Peyer's patch (tissue), 4 donors: ENCODE data around the gene PELI1. TPM values are rescaled to one million over a fixed set of nuclear protein-coding genes. Genes with fewer than 3 reads are reported as not detected.
"Not testable (repeated sequence)": the region's sequence is repeated elsewhere in the genome, so short reads cannot be mapped to it uniquely, and the experiment has no call there.

Source experiments
- DNase-seq, 3 donors: peaks; one replicate each; pipeline ENCODE4 v3.0.0-alpha.2; 2017 to 2019
- H3K27ac ChIP-seq, 4 donors: fragments of 200-600 bp; sonication (generic); one replicate each; pipeline ENCODE4 v1.5.1; 2016 to 2019
- H3K27me3 ChIP-seq, 2 donors: fragments of 200-600 bp; sonication (generic); one replicate each; pipeline ENCODE4 v1.5.1; 2019
- H3K36me3 ChIP-seq, 3 donors: fragments of 200-600 bp; sonication (generic); one replicate each; pipeline ENCODE4 v1.5.1; 2016 to 2019
- H3K4me1 ChIP-seq, 4 donors: fragments of 200-600 bp; sonication (generic); one replicate each; pipeline ENCODE4 v1.5.1; 2016 to 2019
- H3K4me3 ChIP-seq, 4 donors: fragments of 200-600 bp; sonication (generic); 1 replicate in 3 of 4; 2 replicates in 1 of 4; pipeline ENCODE4 v1.5.1; 2016 to 2019; ENCODE audit warnings: mild to moderate bottlenecking in 1 of 4
- H3K9me3 ChIP-seq, 4 donors: fragments of 200-600 bp; sonication (generic); one replicate each; pipeline ENCODE4 v1.5.1; 2016 to 2019; ENCODE audit warnings: mild to moderate bottlenecking in 1 of 4
- CTCF ChIP-seq, 6 experiments: fragments of 450-650 bp in 4 of 6; fragments of 200-600 bp in 2 of 6; sonication (generic) in 1 of 6; IDR thresholded peaks; one replicate each; pipeline ENCODE4 v1.5.1; 2017 to 2019; ENCODE audit warnings: antibody characterized with exemption in 6 of 6, mild to moderate bottlenecking in 3 of 6, moderate library complexity in 1 of 6
- POLR2A ChIP-seq, 2 donors: fragments of 450-650 bp; IDR thresholded peaks; one replicate each; pipeline ENCODE4 v1.5.1; 2017; ENCODE audit warnings: antibody characterized with exemption in 2 of 2, mild to moderate bottlenecking in 2 of 2, moderate library complexity in 2 of 2
- total RNA-seq, 4 donors: library from RNA; depleted of rRNA; stranded (reverse); fragments of >200 nt; gene quantifications; one replicate each; pipeline ENCODE4 v1.1.0, GENCODE V29; 2016

The PELI1 gene
- total RNA-seq, 4 donors from 2014 or later, result 22.3 to 45.7 (median 40.2) TPM

- not testable (repeated sequence) for H3K9me3 ChIP-seq
- peak overlapping the region in 3 of 4 donors; percentile 27 to 81 (median 70) for H3K27ac ChIP-seq
- peak in 1 of 3 donors; percentile 70 for DNase-seq
These were observed 67.4 kb downstream of the PELI1 start for GRCh38 chr2:64076828-64077227.

GRCh38 chr2:64074616-64075015 is 69.6 kb downstream of the PELI1 start:
- H3K27me3 ChIP-seq, H3K9me3 ChIP-seq, H3K36me3 ChIP-seq, H3K4me3 ChIP-seq, DNase-seq, H3K4me1 ChIP-seq: not testable (repeated sequence)
- peak overlapping the region in 2 of 4 donors; percentile 22 to 81 for H3K27ac ChIP-seq

More at GRCh38 chr2:64076828-64077227, 67.4 kb downstream of the PELI1 start:
- H3K4me3 ChIP-seq, H3K36me3 ChIP-seq, H3K4me1 ChIP-seq, H3K27me3 ChIP-seq: not testable (repeated sequence)
- TF ChIP-seq POLR2A (IDR thresholded peaks at IDR 0.05), result peak in 1 of 2 donors; percentile 28

GRCh38 chr2:64067326-64067725 is 76.9 kb downstream of the PELI1 start:
- Histone ChIP-seq H3K36me3 (no peaks in the 10 kb centered on the region), H3K27ac (no peak overlapping the region), H3K4me3 (no peak overlapping the region), H3K27me3 (no peaks in the 10 kb centered on the region), H3K4me1 (no peaks in the 10 kb centered on the region), H3K9me3 (no peaks in the 10 kb centered on the region)
- TF ChIP-seq POLR2A (IDR thresholded peaks at IDR 0.05) (no peak), CTCF (IDR thresholded peaks at IDR 0.05) (no peak)
- DNase-seq, result no peak

- TF ChIP-seq CTCF (IDR thresholded peaks at IDR 0.05) (no peak), POLR2A (IDR thresholded peaks at IDR 0.05) (no peak)
- no peak overlapping the region for H3K4me3 ChIP-seq
- no peaks in the 10 kb centered on the region for H3K4me1 ChIP-seq
- DNase-seq, result no peak
- H3K9me3 ChIP-seq, result no peaks in the 10 kb centered on the region
- no peaks in the 10 kb centered on the region for H3K27me3 ChIP-seq
- H3K27ac ChIP-seq, result no peak overlapping the region
- no peaks in the 10 kb centered on the region for H3K36me3 ChIP-seq
These were observed 78.7 kb downstream of the PELI1 start for GRCh38 chr2:64065516-64065915.

GRCh38 chr2:64063924-64064331 is 80.3 kb downstream of the PELI1 start:
- Histone ChIP-seq H3K4me3 (no peak overlapping the region), H3K9me3 (no peaks in the 10 kb centered on the region), H3K27ac (peak overlapping the region; percentile 2 to 69 (median 31)), H3K4me1 (no peaks in the 10 kb centered on the region), H3K27me3 (no peaks in the 10 kb centered on the region), H3K36me3 (no peaks in the 10 kb centered on the region)
- TF ChIP-seq POLR2A (IDR thresholded peaks at IDR 0.05), result no peak
- no peak for TF ChIP-seq CTCF (IDR thresholded peaks at IDR 0.05)
- no peak for DNase-seq

GRCh38 chr2:64063454-64063853 is 80.8 kb downstream of the PELI1 start:
- no peaks in the 10 kb centered on the region for H3K36me3 ChIP-seq
- DNase-seq, result no peak
- no peaks in the 10 kb centered on the region for H3K27me3 ChIP-seq
- peak overlapping the region; percentile 2 to 69 (median 31) for H3K27ac ChIP-seq
- H3K4me3 ChIP-seq, result no peak overlapping the region
- no peaks in the 10 kb centered on the region for H3K9me3 ChIP-seq
- TF ChIP-seq CTCF (IDR thresholded peaks at IDR 0.05) (no peak), POLR2A (IDR thresholded peaks at IDR 0.05) (no peak)
- H3K4me1 ChIP-seq, result no peaks in the 10 kb centered on the region

- no peaks in the 10 kb centered on the region for H3K4me1 ChIP-seq
- no peak overlapping the region for H3K4me3 ChIP-seq
- H3K36me3 ChIP-seq, result no peaks in the 10 kb centered on the region
- TF ChIP-seq CTCF (IDR thresholded peaks at IDR 0.05) (no peak), POLR2A (IDR thresholded peaks at IDR 0.05) (no peak)
- H3K9me3 ChIP-seq, result no peaks in the 10 kb centered on the region
- DNase-seq, result no peak
- H3K27me3 ChIP-seq, result no peaks in the 10 kb centered on the region
- H3K27ac ChIP-seq, result no peak overlapping the region
These were observed 81.4 kb downstream of the PELI1 start for GRCh38 chr2:64062840-64063239.
